HCT116 (cell line): ENCODE measurements around the gene PLEKHH2.

ENCODE experiments used
- ATF3 ChIP-seq: IDR thresholded peaks from 2 replicates; pipeline ENCODE4 v1.6.1; 2012
- CTCF ChIP-seq, 3 experiments: fragments of 200-600 bp in 1 of 3; sonication (generic) in 1 of 3; IDR thresholded peaks in 2 of 3; conservative IDR thresholded peaks in 1 of 3; 2 replicates each; pipeline ENCODE4 v1.5.1; 2012 to 2017; ENCODE audit warnings: low read depth in 2 of 3, low read length in 2 of 3, antibody characterized with exemption in 1 of 3, borderline replicate concordance in 1 of 3, control low read depth in 1 of 3, mild to moderate bottlenecking in 1 of 3, mixed read lengths in 1 of 3, mixed run types in 1 of 3, moderate library complexity in 1 of 3; ENCODE audit not compliant: insufficient read depth in 1 of 3
- EGR1 ChIP-seq: IDR thresholded peaks from 2 replicates; pipeline ENCODE4 v1.6.1; 2012; ENCODE audit warnings: low read depth
- ELF1 ChIP-seq: IDR thresholded peaks from 2 replicates; pipeline ENCODE4 v1.6.1; 2012; ENCODE audit warnings: low read depth, borderline replicate concordance
- EZH2phosphoT487 ChIP-seq: fragments of 200-600 bp; IDR thresholded peaks from 2 replicates; pipeline ENCODE4 v1.6.1; 2018; ENCODE audit warnings: antibody characterized with exemption, borderline replicate concordance
- JUND ChIP-seq: IDR thresholded peaks from 2 replicates; pipeline ENCODE4 v1.6.1; 2012
- MAX ChIP-seq: IDR thresholded peaks from 2 replicates; pipeline ENCODE4 v1.6.1; 2012
- POLR2A ChIP-seq: IDR thresholded peaks from 2 replicates; pipeline ENCODE4 v1.7.0; 2011; ENCODE audit warnings: borderline replicate concordance; ENCODE audit not compliant: insufficient read depth, insufficient read length; ENCODE audit errors: extremely low read depth
- POLR2AphosphoS5 ChIP-seq: IDR thresholded peaks from 2 replicates; pipeline ENCODE4 v1.6.1; 2011; ENCODE audit warnings: mild to moderate bottlenecking, low read depth, low read length, moderate library complexity
- RAD21 ChIP-seq: IDR thresholded peaks from 2 replicates; pipeline ENCODE4 v1.6.1; 2012; ENCODE audit warnings: low read depth, mild to moderate bottlenecking
- SIN3A ChIP-seq: IDR thresholded peaks from 2 replicates; pipeline ENCODE4 v1.6.1; 2012; ENCODE audit warnings: low read depth
- TCF7L2 ChIP-seq: IDR thresholded peaks from 2 replicates; pipeline ENCODE4 v1.7.0; 2011; ENCODE audit warnings: borderline replicate concordance, inconsistent platforms; ENCODE audit not compliant: insufficient read depth, insufficient read length; ENCODE audit errors: extremely low read depth
- ZNF274 ChIP-seq: fragments of 200-500 bp; sonication (Bioruptor generic); IDR thresholded peaks from 2 replicates; pipeline ENCODE4 v1.6.1; 2014; ENCODE audit warnings: mild to moderate bottlenecking, low read depth, low read length, inconsistent platforms

GRCh38 chr2:43766006-43766405 is 128.9 kb downstream of the PLEKHH2 start:
- TF ChIP-seq CTCF (IDR thresholded peaks at IDR 0.05 in 2 of 3, conservative IDR thresholded peaks at IDR 0.05 in 1 of 3; ENCODE audit: borderline replicate concordance in 1 of 3, insufficient read depth in 1 of 3, low read depth in 2 of 3, low read length in 2 of 3), result no peak
- TF ChIP-seq SIN3A, result no peak
- no peak for TF ChIP-seq JUND
- no peak for TF ChIP-seq EZH2phosphoT487
- TF ChIP-seq ATF3, result no peak
- TF ChIP-seq RAD21, result no peak
- TF ChIP-seq ZNF274, result no peak
- TF ChIP-seq POLR2A, result no peak
- no peak for TF ChIP-seq POLR2AphosphoS5
- no peak for TF ChIP-seq TCF7L2
- no peak for TF ChIP-seq MAX
- TF ChIP-seq EGR1, result no peak
- no peak for TF ChIP-seq ELF1
